ENCODE measurements around the gene ACSL3. TPM values are rescaled to one million over a fixed set of nuclear protein-coding genes. Genes with fewer than 3 reads are reported as not detected.

Gene ACSL3
- total and polyA plus RNA-seq, 2 donors from 2014 or later: 33.6 to 58.8 TPM

GRCh38 chr2:222973237-222973636, 112.4 kb downstream of the ACSL3 start:
- Histone ChIP-seq H3K36me3 (ENCODE audit: control insufficient read depth in 2 of 3, insufficient read depth in 3 of 3, low read length in 3 of 3) (no peaks in the 10 kb centered on the region), H3K9me3 (ENCODE audit: control insufficient read depth in 2 of 3, insufficient read depth in 1 of 3, low read length in 3 of 3) (no peaks in the 10 kb centered on the region), H3K27me3 (ENCODE audit: control insufficient read depth, insufficient read depth, low read length) (no peaks in the 10 kb centered on the region), H3K9ac (ENCODE audit: low read length in 3 of 3) (no peak overlapping the region), H3K27ac (ENCODE audit: low read depth in 2 of 2, low read length in 2 of 2) (no peak overlapping the region), H3K4me1 (ENCODE audit: control insufficient read depth in 2 of 3, insufficient read depth in 2 of 3, low read depth in 1 of 3, low read length in 3 of 3) (peaks cover 0 to 2% (median 0%) of the 10 kb centered on the region in 3 donors), H3K4me3 (ENCODE audit: low read length in 3 of 3) (no peak overlapping the region)
- DNase-seq: no peak
- TF ChIP-seq, protein P1, sequence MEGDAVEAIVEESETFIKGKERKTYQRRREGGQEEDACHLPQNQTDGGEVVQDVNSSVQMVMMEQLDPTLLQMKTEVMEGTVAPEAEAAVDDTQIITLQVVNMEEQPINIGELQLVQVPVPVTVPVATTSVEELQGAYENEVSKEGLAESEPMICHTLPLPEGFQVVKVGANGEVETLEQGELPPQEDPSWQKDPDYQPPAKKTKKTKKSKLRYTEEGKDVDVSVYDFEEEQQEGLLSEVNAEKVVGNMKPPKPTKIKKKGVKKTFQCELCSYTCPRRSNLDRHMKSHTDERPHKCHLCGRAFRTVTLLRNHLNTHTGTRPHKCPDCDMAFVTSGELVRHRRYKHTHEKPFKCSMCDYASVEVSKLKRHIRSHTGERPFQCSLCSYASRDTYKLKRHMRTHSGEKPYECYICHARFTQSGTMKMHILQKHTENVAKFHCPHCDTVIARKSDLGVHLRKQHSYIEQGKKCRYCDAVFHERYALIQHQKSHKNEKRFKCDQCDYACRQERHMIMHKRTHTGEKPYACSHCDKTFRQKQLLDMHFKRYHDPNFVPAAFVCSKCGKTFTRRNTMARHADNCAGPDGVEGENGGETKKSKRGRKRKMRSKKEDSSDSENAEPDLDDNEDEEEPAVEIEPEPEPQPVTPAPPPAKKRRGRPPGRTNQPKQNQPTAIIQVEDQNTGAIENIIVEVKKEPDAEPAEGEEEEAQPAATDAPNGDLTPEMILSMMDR (IDR thresholded peaks at IDR 0.05; ENCODE audit: borderline replicate concordance, extremely low read depth, insufficient read depth): no peak
- intact Hi-C loops (cut with DNase I): loop anchor here (10.0 kb wide), 1 partner anchor 822 kb away; no protein-coding TSS in a partner anchor
- FAIRE-seq: no peak

- Histone ChIP-seq H3K9me3 (ENCODE audit: control insufficient read depth in 2 of 3, insufficient read depth in 1 of 3, low read length in 3 of 3) (no peaks in the 10 kb centered on the region), H3K36me3 (ENCODE audit: control insufficient read depth in 2 of 3, insufficient read depth in 3 of 3, low read length in 3 of 3) (no peaks in the 10 kb centered on the region), H3K4me3 (ENCODE audit: low read length in 3 of 3) (no peak overlapping the region), H3K4me1 (ENCODE audit: control insufficient read depth in 2 of 3, insufficient read depth in 2 of 3, low read depth in 1 of 3, low read length in 3 of 3) (peaks cover 0 to 2% (median 0%) of the 10 kb centered on the region in 3 donors), H3K27ac (ENCODE audit: low read depth in 2 of 2, low read length in 2 of 2) (no peak overlapping the region), H3K27me3 (ENCODE audit: control insufficient read depth, insufficient read depth, low read length) (no peaks in the 10 kb centered on the region), H3K9ac (ENCODE audit: low read length in 3 of 3) (no peak overlapping the region)
- no peak for DNase-seq
- intact Hi-C loops (cut with DNase I): loop anchor here (10.0 kb wide), 1 partner anchor 821 kb away; no protein-coding TSS in a partner anchor
- TF ChIP-seq, protein P1 (IDR thresholded peaks at IDR 0.05; ENCODE audit: borderline replicate concordance, extremely low read depth, insufficient read depth): no peak
- FAIRE-seq: no peak
Observed at GRCh38 chr2:222973733-222974132, 112.9 kb downstream of the ACSL3 start.

DNA sequence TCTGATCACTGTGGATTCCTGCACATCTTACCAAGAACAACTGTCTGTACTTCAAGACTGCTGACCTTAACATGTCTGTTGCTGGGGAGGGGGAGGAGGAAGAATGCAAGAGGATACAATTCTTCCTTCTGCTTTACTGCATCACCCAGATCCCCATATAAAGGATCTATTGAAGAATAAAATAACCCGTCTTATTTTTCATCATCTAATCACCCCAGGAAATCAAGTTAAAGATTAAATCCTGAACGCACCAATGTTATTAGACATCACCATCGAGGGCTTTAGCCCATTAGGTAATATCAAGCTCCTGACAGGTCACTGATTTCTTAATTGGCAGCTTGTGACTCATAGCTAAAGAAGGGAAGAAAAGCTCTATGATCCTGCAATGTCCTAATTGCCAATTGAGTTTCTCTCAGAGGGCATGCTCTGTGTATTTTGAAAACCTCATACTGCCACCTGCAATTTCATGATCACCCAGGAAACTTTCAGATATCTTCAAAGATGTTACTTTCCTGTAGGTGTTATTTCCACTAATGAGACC, 115.8 kb downstream of the ACSL3 start:
- Histone ChIP-seq H3K4me3 (ENCODE audit: low read length in 3 of 3) (no peak overlapping the region), H3K9ac (ENCODE audit: low read length in 3 of 3) (no peak overlapping the region), H3K36me3 (ENCODE audit: control insufficient read depth in 2 of 3, insufficient read depth in 3 of 3, low read length in 3 of 3) (no peaks in the 10 kb centered on the region), H3K27ac (ENCODE audit: low read depth in 2 of 2, low read length in 2 of 2) (no peak overlapping the region), H3K27me3 (ENCODE audit: control insufficient read depth, insufficient read depth, low read length) (no peaks in the 10 kb centered on the region), H3K4me1 (ENCODE audit: control insufficient read depth in 2 of 3, insufficient read depth in 2 of 3, low read depth in 1 of 3, low read length in 3 of 3) (peaks cover 0 to 1% (median 0%) of the 10 kb centered on the region in 3 donors), H3K9me3 (ENCODE audit: control insufficient read depth in 2 of 3, insufficient read depth in 1 of 3, low read length in 3 of 3) (no peaks in the 10 kb centered on the region)
- no peak for FAIRE-seq
- TF ChIP-seq, protein P1 (IDR thresholded peaks at IDR 0.05; ENCODE audit: borderline replicate concordance, extremely low read depth, insufficient read depth): no peak
- intact Hi-C loops (cut with DNase I): loop anchor here (10.0 kb wide), 1 partner anchor 818 kb away; no protein-coding TSS in a partner anchor
- no peak for DNase-seq
